Measurements from ENCODE around the gene FARP1.

DNA sequence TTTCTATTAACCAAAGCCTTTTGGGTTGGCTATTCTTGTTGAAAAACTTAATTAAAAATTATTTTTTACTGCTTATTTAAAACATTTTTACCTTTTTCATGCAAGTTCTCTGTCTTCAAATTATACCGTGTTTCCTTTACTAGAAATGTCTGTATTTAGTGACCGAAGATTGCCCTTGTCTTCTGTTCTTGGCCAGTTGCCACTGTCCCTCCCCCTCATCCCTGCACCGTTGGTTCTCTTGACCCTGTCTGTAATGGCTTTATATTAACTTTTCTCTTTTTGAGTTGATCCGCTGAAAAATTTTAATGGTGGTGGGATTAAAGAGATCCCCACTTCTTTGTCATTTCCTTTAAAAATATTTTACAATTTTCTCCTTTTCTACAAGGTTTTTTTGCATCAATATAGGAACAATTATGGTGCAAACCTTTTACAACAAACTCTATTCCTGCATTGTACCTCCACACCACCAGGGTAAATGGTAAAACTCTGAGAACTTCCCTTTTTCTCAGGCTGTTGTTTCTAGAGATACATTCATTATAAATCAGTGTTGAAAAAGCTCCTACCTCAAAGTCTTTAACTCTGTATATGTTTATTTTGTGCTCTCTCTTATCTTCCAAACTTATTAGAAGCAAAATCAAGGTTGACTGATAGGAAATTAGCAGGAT, 47.1 kb downstream of the FARP1 start:
- TF ChIP-seq POLR2AphosphoS5 (IDR thresholded peaks at IDR 0.05), result no peak
- TF ChIP-seq POLR2A (IDR thresholded peaks at IDR 0.05), result no peak

Data from gastroesophageal sphincter (tissue), 2 donors.